B cell (primary cell): Measurements from ENCODE around the gene TARS2. TPM values are rescaled to one million over a fixed set of nuclear protein-coding genes. Genes with fewer than 3 reads are reported as not detected.

ENCODE experiments used
- ATAC-seq: fragments of 200-7000 bp; cut with Tn5 transposase; one replicate; pipeline ENCODE4 v1.10.0; 2021; ENCODE audit warnings: low read depth, mild to moderate bottlenecking, moderate number of reproducible peaks, moderate library complexity
- CTCF ChIA-PET: fragments of 350-600 bp; sonication (Branson Sonifier 250); formaldehyde crosslinking; loops from one replicate; lab custom pipeline; 2021; ENCODE audit warnings: antibody characterized with exemption, inconsistent platforms; lab: Charles Lee
- POLR2A ChIA-PET: fragments of 350-600 bp; sonication (Branson Sonifier 250); formaldehyde crosslinking; loops from one replicate; lab custom pipeline; 2021; ENCODE audit warnings: antibody characterized with exemption; lab: Charles Lee
- DNase-seq: peaks from one replicate; pipeline ENCODE4 v3.0.0; 2013
- H2AFZ ChIP-seq: 2 replicates; pipeline ENCODE4 v1.6.1; 2012; ENCODE audit warnings: mild to moderate bottlenecking, low read depth, low read length; ENCODE audit not compliant: insufficient read depth, poor library complexity, severe bottlenecking
- H3K27ac ChIP-seq, 2 donors: 1 replicate in 1 of 2; 2 replicates in 1 of 2; pipeline ENCODE4 v1.5.1; 2012 to 2013; ENCODE audit warnings: low read length in 2 of 2, mild to moderate bottlenecking in 2 of 2, moderate library complexity in 1 of 2
- H3K27me3 ChIP-seq, 4 experiments: fragments of 200-600 bp in 1 of 4; sonication (generic) in 1 of 4; replicated peaks in 1 of 4; 1 replicate in 2 of 4; 2 replicates in 2 of 4; pipeline versions ENCODE4 v1.6.1 to v1.7.0; 2013 to 2016; ENCODE audit warnings: low read length in 3 of 4, mild to moderate bottlenecking in 2 of 4, mixed read lengths in 1 of 4, moderate library complexity in 1 of 4; ENCODE audit not compliant: insufficient read depth in 4 of 4, control insufficient read depth in 3 of 4; ENCODE audit errors: control extremely low read depth in 1 of 4
- H3K36me3 ChIP-seq, 2 experiments: replicated peaks in 1 of 2; 1 replicate in 1 of 2; 2 replicates in 1 of 2; pipeline versions ENCODE4 v1.6.1 to v1.7.1; 2013; ENCODE audit warnings: low read length in 1 of 2; ENCODE audit not compliant: insufficient read depth in 2 of 2, control insufficient read depth in 1 of 2; ENCODE audit errors: control extremely low read depth in 1 of 2, extremely low read depth in 1 of 2
- H3K4me1 ChIP-seq, 2 donors: fragments of 200-600 bp in 1 of 2; sonication (generic) in 1 of 2; 1 replicate in 1 of 2; 2 replicates in 1 of 2; pipeline versions ENCODE4 v1.5.1 to v1.6.1; 2013 to 2017; ENCODE audit warnings: low read length in 2 of 2; ENCODE audit not compliant: control insufficient read depth in 2 of 2, insufficient read depth in 2 of 2
- H3K4me2 ChIP-seq: replicated peaks from 2 replicates; pipeline ENCODE3; 2012; ENCODE audit warnings: mild to moderate bottlenecking, low read depth, low read length; ENCODE audit not compliant: poor library complexity, severe bottlenecking
- H3K4me3 ChIP-seq, 5 experiments: fragments of 200-600 bp in 1 of 5; sonication (generic) in 1 of 5; 1 replicate in 3 of 5; 2 replicates in 2 of 5; pipeline versions ENCODE4 v1.5.1 to v1.7.0; 2011 to 2016; ENCODE audit warnings: low read length in 4 of 5, mild to moderate bottlenecking in 4 of 5, low read depth in 2 of 5, control low read depth in 1 of 5, moderate library complexity in 1 of 5; ENCODE audit not compliant: insufficient read depth in 1 of 5; ENCODE audit errors: control extremely low read depth in 1 of 5, extremely low read depth in 1 of 5
- H3K79me2 ChIP-seq: fragments of 200-600 bp; sonication (generic); one replicate; pipeline ENCODE4 v1.6.0; 2016; ENCODE audit warnings: low read length; ENCODE audit not compliant: control insufficient read depth, insufficient read depth
- H3K9ac ChIP-seq: fragments of 200-600 bp; sonication (generic); 2 replicates; pipeline ENCODE4 v1.6.1; 2017; ENCODE audit warnings: mild to moderate bottlenecking, low read length, moderate library complexity
- H3K9me3 ChIP-seq, 3 donors: one replicate each; pipeline versions ENCODE4 v1.6.1 to v1.7.1; 2013; ENCODE audit warnings: low read length in 2 of 3; ENCODE audit not compliant: control insufficient read depth in 2 of 3, insufficient read depth in 1 of 3; ENCODE audit errors: control extremely low read depth in 1 of 3
- H4K20me1 ChIP-seq: 2 replicates; pipeline ENCODE4 v1.6.0; 2012; ENCODE audit warnings: mild to moderate bottlenecking, low read length; ENCODE audit not compliant: insufficient read depth, control insufficient read depth, poor library complexity, severe bottlenecking
- H3K27ac Mint-ChIP-seq: one replicate; pipeline ENCODE4 v1.8.0; 2021; ENCODE audit warnings: mixed read lengths
- H3K27me3 Mint-ChIP-seq: one replicate; pipeline ENCODE4 v1.8.0; 2021; ENCODE audit warnings: mixed read lengths
- H3K4me1 Mint-ChIP-seq: one replicate; pipeline ENCODE4 v1.8.0; 2021; ENCODE audit warnings: mixed read lengths
- H3K4me3 Mint-ChIP-seq: one replicate; pipeline ENCODE4 v1.8.0; 2021; ENCODE audit warnings: mixed read lengths
- H3K9me3 Mint-ChIP-seq: one replicate; pipeline ENCODE4 v1.8.0; 2022; ENCODE audit warnings: mixed read lengths; ENCODE audit not compliant: insufficient read depth
- CTCF ChIP-seq: fragments of 200-600 bp; IDR thresholded peaks from one replicate; pipeline ENCODE4 v1.8.0; 2022; ENCODE audit warnings: antibody characterized with exemption, mild to moderate bottlenecking
- EZH2 ChIP-seq: IDR thresholded peaks from 2 replicates; pipeline ENCODE4 v1.6.1; 2012; ENCODE audit warnings: borderline replicate concordance, low read depth, mild to moderate bottlenecking, moderate library complexity, low read length; ENCODE audit not compliant: insufficient read depth, poor library complexity, severe bottlenecking
- WGBS: methylation state at CpG from one replicate; pipeline ENCODE4 v1.1.5; 2013; ENCODE audit warnings: missing lambda C conversion rate; ENCODE audit not compliant: insufficient coverage; 5-methylcytosine and 5-hydroxymethylcytosine counted together
- intact Hi-C: fragments of 100-400 bp; cut with micrococcal nuclease; formaldehyde crosslinking; loops from one replicate; pipeline ENCODE4 v1.10.0; 2022
- polyA plus RNA-seq: library from polyadenylated mRNA; depleted of rRNA; stranded (reverse); fragments of >200 nt; gene quantifications from 2 replicates; pipeline ENCODE4 v1.2.3, GENCODE V29; 2012
- total RNA-seq, 2 donors: library from RNA; stranded (reverse); fragments of 120-200 nt in 1 of 2; gene quantifications; 1 replicate in 1 of 2; 2 replicates in 1 of 2; pipeline versions ENCODE4 v1.2.3 to v1.2.4, GENCODE V29; 2013 to 2022

Gene TARS2
- total and polyA plus RNA-seq, 2 donors (not counting 1 experiment from before 2014, with no cell fraction given), result 42.2 to 53.6 TPM

DNA sequence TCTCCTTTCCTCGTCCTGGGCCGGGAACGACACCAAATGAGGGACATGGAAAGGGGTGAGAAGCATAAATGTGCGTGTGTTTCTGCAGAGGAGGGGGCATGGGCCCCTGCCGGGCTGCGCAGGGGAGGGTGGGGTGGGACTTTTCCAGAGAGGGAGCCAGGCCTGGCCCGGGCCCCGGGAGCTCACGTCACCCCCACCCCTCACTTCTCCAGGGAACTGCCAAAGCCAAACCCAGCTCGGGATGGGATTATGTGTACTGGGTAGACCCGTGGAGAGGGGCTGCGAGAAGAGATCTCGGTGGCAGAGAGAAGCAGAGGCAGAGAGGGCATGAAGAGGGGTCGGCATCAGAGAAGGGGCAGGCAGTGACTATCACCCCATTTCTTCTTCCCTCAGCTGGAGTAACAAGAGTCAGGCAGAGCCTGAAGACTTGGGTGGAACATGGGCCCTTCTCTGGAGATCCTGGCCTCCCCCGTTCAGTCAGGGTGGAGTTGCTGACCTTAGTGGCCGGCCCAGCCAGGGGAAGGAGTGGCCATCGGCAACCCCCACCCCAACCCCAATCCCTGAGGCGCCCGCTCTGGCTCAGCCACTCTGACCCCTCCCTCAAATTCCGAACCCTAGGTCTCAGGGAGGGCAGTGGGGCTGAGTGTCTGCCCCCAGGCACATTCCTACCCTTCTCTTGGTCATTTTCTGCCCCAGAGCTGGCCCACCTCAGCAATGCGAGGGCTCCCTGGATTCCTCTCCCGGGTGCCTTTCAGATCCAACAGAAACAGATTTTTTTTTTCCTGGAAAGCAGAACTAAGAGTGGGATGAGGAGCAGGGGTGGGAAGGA lies 63.2 kb downstream of the TARS2 start:
- ChIA-PET CTCF (interaction anchor here (2.5 kb wide), 1 partner anchor 10 kb away, joined by 11 read pairs; no protein-coding TSS in a partner anchor), POLR2A (no interaction called here)
- H3K27ac Mint-ChIP-seq, result no peak overlapping the region
- H2AFZ ChIP-seq, result no peak overlapping the region
- H3K4me1 ChIP-seq, result peaks cover 18 to 28% of the 10 kb centered on the region in 2 donors
- H3K4me2 ChIP-seq, result no peak overlapping the region
- H3K4me3 ChIP-seq, result no peak overlapping the region
- H3K27me3 ChIP-seq, result peaks cover 0 to 38% (median 9%) of the 10 kb centered on the region in 4 experiments
- no peaks in the 10 kb centered on the region for H3K79me2 ChIP-seq
- peaks cover 12% of the 10 kb centered on the region for H3K27me3 Mint-ChIP-seq
- H4K20me1 ChIP-seq, result no peaks in the 10 kb centered on the region
- no peak overlapping the region for H3K27ac ChIP-seq
- peak overlapping the region; percentile 44 for H3K4me3 Mint-ChIP-seq
- H3K9ac ChIP-seq, result no peak overlapping the region
- H3K9me3 ChIP-seq, result no peaks in the 10 kb centered on the region
- no peak for TF ChIP-seq CTCF
- no peak for TF ChIP-seq EZH2
- peaks cover 28% of the 10 kb centered on the region for H3K4me1 Mint-ChIP-seq
- 87% methylated on average over 12 of the region's 22 CpGs for WGBS
- no peak for ATAC-seq
- H3K9me3 Mint-ChIP-seq, result no peaks in the 10 kb centered on the region
- no peaks in the 10 kb centered on the region for H3K36me3 ChIP-seq
- intact Hi-C loops, result no loop called here
- no peak for DNase-seq
